H1 (cell line): ENCODE data around the gene CDYL. TPM values are rescaled to one million over a fixed set of nuclear protein-coding genes. Genes with fewer than 3 reads are reported as not detected.

Experiments used
- CTCF ChIA-PET: fragments of 300-600 bp; sonication (Branson Sonifier 250); formaldehyde crosslinking; loops from one replicate; lab custom pipeline; 2021; ENCODE audit not compliant: partially characterized antibody; lab: Charles Lee
- POLR2A ChIA-PET: fragments of 300-600 bp; sonication (Branson Sonifier 250); formaldehyde crosslinking; loops from one replicate; lab custom pipeline; 2021; ENCODE audit warnings: inconsistent platforms; ENCODE audit not compliant: partially characterized antibody; lab: Charles Lee
- DNase-seq, 2 experiments: peaks; one replicate each; pipeline versions ENCODE4 v3.0.0 to v3.0.0-alpha.2; 2010 to 2022; ENCODE audit warnings: low spot score in 2 of 2, low read depth in 1 of 2, mixed read lengths in 1 of 2
- FAIRE-seq: peaks from 2 replicates; lab custom pipeline; 2011; peaks lifted over from hg19 to GRCh38; lab: Jason Lieb, UNC
- H2AFZ ChIP-seq: 2 replicates; pipeline ENCODE4 v1.8.1; 2012; ENCODE audit warnings: low read length, inconsistent platforms
- H2AK5ac ChIP-seq: 2 replicates; pipeline ENCODE4 v1.6.1; 2013; ENCODE audit warnings: low read depth, low read length
- H2BK120ac ChIP-seq: replicated peaks from 2 replicates; pipeline ENCODE3; 2013; ENCODE audit warnings: low read depth, low read length, inconsistent platforms
- H2BK12ac ChIP-seq: 2 replicates; pipeline ENCODE4 v1.6.1; 2013; ENCODE audit warnings: low read depth, low read length
- H2BK15ac ChIP-seq: 2 replicates; pipeline ENCODE4 v1.6.1; 2013; ENCODE audit warnings: low read length
- H2BK20ac ChIP-seq: 2 replicates; pipeline ENCODE4 v1.6.1; 2013; ENCODE audit warnings: low read length
- H2BK5ac ChIP-seq: 2 replicates; pipeline ENCODE4 v1.6.1; 2013; ENCODE audit warnings: low read depth, low read length
- H3K14ac ChIP-seq: 2 replicates; pipeline ENCODE4 v1.6.1; 2013; ENCODE audit warnings: inconsistent platforms; ENCODE audit not compliant: insufficient read length
- H3K18ac ChIP-seq: 2 replicates; pipeline ENCODE4 v1.6.1; 2013; ENCODE audit warnings: low read length; ENCODE audit errors: extremely low read depth
- H3K23ac ChIP-seq: 2 replicates; pipeline ENCODE4 v1.6.1; 2013; ENCODE audit warnings: inconsistent platforms; ENCODE audit not compliant: insufficient read length
- H3K23me2 ChIP-seq: 2 replicates; pipeline ENCODE4 v1.6.1; 2013; ENCODE audit warnings: low read depth, low read length
- H3K27ac ChIP-seq: 2 replicates; pipeline ENCODE4 v1.6.1; 2011; ENCODE audit warnings: low read depth, low read length, inconsistent platforms
- H3K27me3 ChIP-seq, 4 experiments: replicated peaks in 1 of 4; 1 replicate in 1 of 4; 2 replicates in 3 of 4; pipeline versions ENCODE4 v1.6.1 to v1.8.1; 2011 to 2013; ENCODE audit warnings: low read length in 3 of 4, mild to moderate bottlenecking in 3 of 4, inconsistent platforms in 2 of 4, mixed read lengths in 2 of 4, moderate library complexity in 1 of 4; ENCODE audit not compliant: control insufficient read depth in 3 of 4, insufficient read depth in 3 of 4; ENCODE audit errors: extremely low read depth in 1 of 4
- H3K36me3 ChIP-seq, 4 experiments: 2 replicates each; pipeline versions ENCODE4 v1.6.1 to v1.8.1; 2011 to 2013; ENCODE audit warnings: mild to moderate bottlenecking in 4 of 4, low read length in 3 of 4, moderate library complexity in 2 of 4, control low read depth in 1 of 4, inconsistent platforms in 1 of 4; ENCODE audit not compliant: insufficient read depth in 4 of 4, control insufficient read depth in 2 of 4
- H3K4ac ChIP-seq: replicated peaks from 2 replicates; pipeline ENCODE3; 2013; ENCODE audit warnings: low read length, low read depth, mixed read lengths, inconsistent platforms; ENCODE audit not compliant: insufficient read length
- H3K4me1 ChIP-seq, 4 experiments: replicated peaks in 1 of 4; 1 replicate in 1 of 4; 2 replicates in 3 of 4; pipeline versions ENCODE4 v1.6.1 to v1.8.1; 2011 to 2013; ENCODE audit warnings: low read length in 3 of 4, inconsistent platforms in 2 of 4, mixed read lengths in 1 of 4; ENCODE audit not compliant: insufficient read depth in 4 of 4, control insufficient read depth in 3 of 4
- H3K4me2 ChIP-seq, 2 experiments: 2 replicates each; pipeline versions ENCODE4 v1.6.1 to v1.8.1; 2011 to 2013; ENCODE audit warnings: low read depth in 2 of 2, low read length in 2 of 2, control low read depth in 1 of 2, inconsistent platforms in 1 of 2, mild to moderate bottlenecking in 1 of 2; ENCODE audit not compliant: insufficient read depth in 1 of 2
- H3K4me3 ChIP-seq, 4 experiments: fragments of 200-600, 300-600 bp in 1 of 4; sonication (generic), shearing (Covaris generic), sonication (Bioruptor Twin) in 1 of 4; 2 replicates each; pipeline versions ENCODE4 v1.5.1 to v1.8.1; 2011 to 2016; ENCODE audit warnings: low read length in 4 of 4, low read depth in 3 of 4, control low read depth in 2 of 4, inconsistent platforms in 2 of 4, mild to moderate bottlenecking in 2 of 4, mixed read lengths in 1 of 4, moderate library complexity in 1 of 4; ENCODE audit not compliant: insufficient read depth in 2 of 4; ENCODE audit errors: extremely low read depth in 1 of 4
- H3K56ac ChIP-seq: replicated peaks from 2 replicates; pipeline ENCODE3; 2013; ENCODE audit warnings: low read depth, mild to moderate bottlenecking, mixed read lengths, low read length, inconsistent platforms; ENCODE audit not compliant: insufficient read length
- H3K79me1 ChIP-seq: 2 replicates; pipeline ENCODE4 v1.6.1; 2013; ENCODE audit warnings: low read depth, low read length, control low read depth
- H3K79me2 ChIP-seq, 2 experiments: 2 replicates each; pipeline versions ENCODE4 v1.6.1 to v1.8.1; 2012 to 2013; ENCODE audit warnings: low read length in 2 of 2, mild to moderate bottlenecking in 2 of 2, inconsistent platforms in 1 of 2; ENCODE audit not compliant: insufficient read depth in 2 of 2, control insufficient read depth in 1 of 2
- H3K9ac ChIP-seq, 4 experiments: replicated peaks in 1 of 4; 1 replicate in 1 of 4; 2 replicates in 3 of 4; pipeline versions ENCODE4 v1.6.1 to v1.8.1; 2011 to 2013; ENCODE audit warnings: low read depth in 3 of 4, low read length in 3 of 4, control low read depth in 2 of 4, mild to moderate bottlenecking in 2 of 4, moderate library complexity in 2 of 4, inconsistent platforms in 1 of 4; ENCODE audit errors: extremely low read depth in 1 of 4
- H3K9me3 ChIP-seq, 2 experiments: 2 replicates each; pipeline versions ENCODE4 v1.6.1 to v1.8.1; 2012 to 2013; ENCODE audit warnings: mild to moderate bottlenecking in 2 of 2, moderate library complexity in 2 of 2, control low read depth in 1 of 2, inconsistent platforms in 1 of 2, low read depth in 1 of 2, low read length in 1 of 2, mixed read lengths in 1 of 2; ENCODE audit not compliant: insufficient read depth in 2 of 2
- H4K20me1 ChIP-seq, 2 experiments: replicated peaks in 1 of 2; 2 replicates each; pipeline versions ENCODE3 to v1.8.1; 2011 to 2013; ENCODE audit warnings: inconsistent platforms in 2 of 2, low read length in 2 of 2, mild to moderate bottlenecking in 1 of 2; ENCODE audit not compliant: insufficient read depth in 2 of 2, control insufficient read depth in 1 of 2
- H4K5ac ChIP-seq: 2 replicates; pipeline ENCODE4 v1.6.1; 2013; ENCODE audit warnings: low read length, low read depth, mixed read lengths, inconsistent platforms; ENCODE audit not compliant: insufficient read length
- H4K8ac ChIP-seq: 2 replicates; pipeline ENCODE4 v1.8.0; 2013; ENCODE audit warnings: mild to moderate bottlenecking, moderate library complexity, low read length, inconsistent platforms; ENCODE audit not compliant: insufficient read depth; ENCODE audit errors: extremely low read depth
- H4K91ac ChIP-seq: replicated peaks from 2 replicates; pipeline ENCODE3; 2013; ENCODE audit warnings: low read length, mixed read lengths, inconsistent platforms; ENCODE audit not compliant: insufficient read length
- BACH1 ChIP-seq: IDR thresholded peaks from 2 replicates; pipeline ENCODE4 v1.6.1; 2012; ENCODE audit warnings: low read length, improper control_type of control experiment
- CBX5 ChIP-seq: fragments of 300-800, 300-1000 bp; sonication (generic); IDR thresholded peaks from 2 replicates; pipeline ENCODE4 v1.7.1; 2016; ENCODE audit warnings: antibody characterized with exemption, low read length, low read depth
- CREB1 ChIP-seq: IDR thresholded peaks from 2 replicates; pipeline ENCODE4 v1.6.1; 2012; ENCODE audit warnings: inconsistent platforms
- EGR1 ChIP-seq: IDR thresholded peaks from 2 replicates; pipeline ENCODE4 v1.6.1; 2011; ENCODE audit warnings: low read depth, low read length, borderline replicate concordance
- KDM4A ChIP-seq: IDR thresholded peaks from one replicate; pipeline ENCODE4 v1.7.1; 2012; ENCODE audit warnings: low read depth, mild to moderate bottlenecking, moderate library complexity, low read length, inconsistent platforms; ENCODE audit not compliant: severe bottlenecking
- POU5F1 ChIP-seq: IDR thresholded peaks from 2 replicates; pipeline ENCODE4 v1.6.1; 2011; ENCODE audit warnings: low read depth, mild to moderate bottlenecking, low read length, moderate library complexity
- RAD21 ChIP-seq, 2 experiments: IDR thresholded peaks in 1 of 2; conservative IDR thresholded peaks in 1 of 2; 2 replicates each; pipeline ENCODE4 v1.6.1; 2011; ENCODE audit warnings: low read depth in 2 of 2, low read length in 2 of 2, improper control_type of control experiment in 1 of 2, inconsistent platforms in 1 of 2, mild to moderate bottlenecking in 1 of 2, moderate library complexity in 1 of 2
- RXRA ChIP-seq: IDR thresholded peaks from 2 replicates; pipeline ENCODE4 v1.6.1; 2011; ENCODE audit warnings: low read depth, mild to moderate bottlenecking, low read length, moderate library complexity; ENCODE audit not compliant: insufficient read depth
- SAP30 ChIP-seq: fragments of 300-600 bp; sonication (generic); IDR thresholded peaks from 2 replicates; pipeline ENCODE4 v1.7.1; 2012; ENCODE audit warnings: low read length, moderate library complexity, mild to moderate bottlenecking, inconsistent platforms; ENCODE audit not compliant: insufficient read depth, insufficient replicate concordance
- SIRT6 ChIP-seq: IDR thresholded peaks from one replicate; pipeline ENCODE4 v1.7.1; 2012; ENCODE audit warnings: low read length, inconsistent platforms
- SP4 ChIP-seq: IDR thresholded peaks from 2 replicates; pipeline ENCODE4 v1.6.1; 2012; ENCODE audit warnings: low read length, inconsistent platforms
- SRF ChIP-seq: IDR thresholded peaks from 2 replicates; pipeline ENCODE4 v1.6.1; 2011; ENCODE audit warnings: mild to moderate bottlenecking, low read depth, low read length, moderate library complexity
- SUZ12 ChIP-seq: fragments of 200-600 bp; sonication (generic); IDR thresholded peaks from 2 replicates; pipeline ENCODE4 v1.6.1; 2012; ENCODE audit warnings: mild to moderate bottlenecking, inconsistent platforms, low read length, moderate library complexity, mixed read lengths
- TBP ChIP-seq: IDR thresholded peaks from 2 replicates; pipeline ENCODE4 v1.6.1; 2011; ENCODE audit warnings: low read depth, low read length, improper control_type of control experiment
- TEAD4 ChIP-seq: IDR thresholded peaks from 2 replicates; pipeline ENCODE4 v1.6.1; 2012; ENCODE audit warnings: low read depth, low read length, inconsistent platforms, mixed read lengths
- WGBS, 2 experiments: shearing (Covaris generic) in 1 of 2; methylation state at CpG; one replicate each; pipeline versions ENCODE4 v1.1.6 to v1.1.7; 2013 to 2015; ENCODE audit warnings: low lambda C conversion rate in 2 of 2, mixed read lengths in 2 of 2, inconsistent platforms in 1 of 2, low coverage in 1 of 2, missing lambda C conversion rate in 1 of 2; ENCODE audit not compliant: insufficient replicate concordance in 2 of 2, insufficient coverage in 1 of 2, insufficient read length in 1 of 2; ENCODE audit errors: extremely low coverage in 1 of 2, missing lambda C conversion rate in 1 of 2; 5-methylcytosine and 5-hydroxymethylcytosine counted together
- polyA plus RNA-seq, 7 experiments: library from polyadenylated mRNA; depleted of rRNA in 3 of 7; stranded (reverse) in 5 of 7; unstranded in 2 of 7; fragments of >200 nt in 5 of 7; fragments of 200-250 nt in 2 of 7; gene quantifications; 1 replicate in 5 of 7; 2 replicates in 1 of 7; 4 replicates in 1 of 7; pipeline versions ENCODE4 v1.2.1 to v1.2.3, GENCODE V29; 2011 to 2013; ENCODE audit warnings: missing spikeins in 2 of 7, mixed read lengths in 2 of 7
- total RNA-seq: library from RNA; stranded (reverse); fragmentation: NEBNext Ultra II Directional; extraction: Animal tissue kit (Norgen Biotek cat#: 25700); gene quantifications from 2 replicates; pipeline ENCODE4 v1.2.1, GENCODE V29; 2021

Gene CDYL
- total and polyA plus RNA-seq, 2 of the 8 experiments (the other 6 are each of a cell fraction or from before 2014, with no cell fraction given) = 56.4 to 119 TPM

DNA sequence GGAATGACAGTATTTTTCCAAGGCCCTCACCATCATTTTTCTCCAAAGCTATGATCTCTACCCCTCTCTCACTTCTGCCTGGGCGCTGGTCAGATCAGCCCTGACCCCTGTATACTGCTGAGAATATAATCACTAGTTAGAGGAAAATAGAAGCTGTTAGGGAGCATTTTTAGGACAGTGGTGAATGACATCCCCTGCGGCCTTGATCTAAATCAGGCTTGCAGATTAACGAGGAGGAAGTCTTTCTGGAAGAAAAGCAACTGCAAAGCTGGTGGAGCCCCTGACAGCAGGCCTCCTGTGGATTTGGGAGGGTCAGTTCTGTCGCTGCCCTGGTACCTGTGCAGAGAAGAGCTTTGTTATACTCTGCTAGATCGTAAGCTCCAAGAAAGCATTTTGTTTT lies 119.8 kb downstream of the CDYL start:
- WGBS, 2 experiments = 86% methylated on average over 5 of the region's 5 CpGs; no CpG with 5 or more reads in 1 of the 2 experiments
- no peak overlapping the region for H2AK5ac ChIP-seq
- FAIRE-seq = no peak
- H3K4me1 ChIP-seq = no peaks in the 10 kb centered on the region
- no peak overlapping the region for H2AFZ ChIP-seq
- no peak overlapping the region for H4K91ac ChIP-seq
- H3K56ac ChIP-seq = no peak overlapping the region
- no peak overlapping the region for H3K4me3 ChIP-seq
- no peak overlapping the region for H2BK120ac ChIP-seq
- no peak overlapping the region for H2BK20ac ChIP-seq
- no peak overlapping the region for H3K4me2 ChIP-seq
- peaks cover 20 to 34% of the 10 kb centered on the region in 2 experiments for H4K20me1 ChIP-seq
- H3K79me1 ChIP-seq = peaks cover 18% of the 10 kb centered on the region
- no peak overlapping the region for H3K23ac ChIP-seq
- no peak overlapping the region for H3K27ac ChIP-seq
- H3K18ac ChIP-seq = no peak overlapping the region
- DNase-seq = no peak
- H3K23me2 ChIP-seq = no peaks in the 10 kb centered on the region
- no peak overlapping the region for H3K14ac ChIP-seq
- POLR2A ChIA-PET = interaction anchor here (0.6 to 1.0 kb wide), 4 partner anchors 10 to 314 kb away, joined by 3 read pairs; no protein-coding TSS in a partner anchor
- H3K9ac ChIP-seq = no peak overlapping the region
- H3K27me3 ChIP-seq = no peaks in the 10 kb centered on the region
- H2BK12ac ChIP-seq = no peak overlapping the region
- peaks cover 0 to 45% (median 19%) of the 10 kb centered on the region in 4 experiments; a peak in 7 of 8 replicates for H3K36me3 ChIP-seq
- no peak overlapping the region for H2BK5ac ChIP-seq
- CTCF ChIA-PET = interaction anchor here (0.6 to 2.0 kb wide), 9 partner anchors 9 to 1769 kb away, joined by 3 to 8 read pairs (median 3); no protein-coding TSS in a partner anchor
- H3K79me2 ChIP-seq = peaks cover 0 to 82% of the 10 kb centered on the region in 2 experiments
- no peak overlapping the region for H4K5ac ChIP-seq
- H4K8ac ChIP-seq = no peak overlapping the region
- H2BK15ac ChIP-seq = no peak overlapping the region
- H3K9me3 ChIP-seq = no peaks in the 10 kb centered on the region
- no peak overlapping the region for H3K4ac ChIP-seq
- TF ChIP-seq SUZ12 (no peak), CBX5 (no peak), RAD21 (IDR thresholded peaks at IDR 0.05 in 1 of 2, conservative IDR thresholded peaks at IDR 0.05 in 1 of 2; ENCODE audit: low read depth in 2 of 2, low read length in 2 of 2) (no peak), SAP30 (no peak), BACH1 (no peak), SP4 (no peak), KDM4A (no peak), SIRT6 (no peak), TEAD4 (no peak), CREB1 (no peak), RXRA (no peak), TBP (no peak), SRF (no peak), EGR1 (no peak), POU5F1 (no peak)
